ENCODE data around the gene RASD1.

Gene RASD1

DNA sequence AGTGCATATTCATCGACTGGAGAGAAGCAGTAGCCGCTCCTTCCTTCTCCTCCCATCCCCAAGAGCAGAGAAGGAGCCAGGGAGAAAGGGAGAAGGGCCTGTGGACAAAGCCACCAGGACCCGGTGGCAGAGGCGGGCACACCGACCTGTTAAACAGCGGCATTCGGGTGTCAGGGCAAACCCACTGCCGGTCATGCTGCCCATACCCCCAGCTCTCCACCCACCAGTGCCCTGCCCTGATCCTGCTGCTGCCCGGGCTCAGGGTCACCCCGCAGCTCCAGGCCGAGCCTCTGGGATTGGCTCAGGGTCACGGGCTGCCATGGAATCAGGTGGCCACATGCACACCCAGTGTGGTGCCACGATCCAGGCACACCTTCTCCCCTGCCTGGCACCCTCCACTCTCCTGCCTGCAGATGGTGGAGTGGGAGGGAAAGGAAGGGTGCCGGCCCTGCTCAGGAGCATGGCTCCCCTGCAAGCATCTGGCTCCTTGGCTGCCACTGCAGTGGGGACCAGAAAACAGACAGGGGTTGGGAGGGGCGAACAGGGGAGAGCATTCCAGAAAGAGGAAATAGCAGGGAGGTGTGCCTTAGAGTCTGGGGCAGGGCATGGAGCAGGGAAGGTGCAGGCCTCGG, 18.3 kb upstream of the RASD1 start:
- no peak for DNase-seq (ENCODE audit: low read depth)
- no peak overlapping the region for H3K4me3 ChIP-seq (ENCODE audit: control insufficient read depth, low read depth, low read length)
- TF ChIP-seq, protein P1, sequence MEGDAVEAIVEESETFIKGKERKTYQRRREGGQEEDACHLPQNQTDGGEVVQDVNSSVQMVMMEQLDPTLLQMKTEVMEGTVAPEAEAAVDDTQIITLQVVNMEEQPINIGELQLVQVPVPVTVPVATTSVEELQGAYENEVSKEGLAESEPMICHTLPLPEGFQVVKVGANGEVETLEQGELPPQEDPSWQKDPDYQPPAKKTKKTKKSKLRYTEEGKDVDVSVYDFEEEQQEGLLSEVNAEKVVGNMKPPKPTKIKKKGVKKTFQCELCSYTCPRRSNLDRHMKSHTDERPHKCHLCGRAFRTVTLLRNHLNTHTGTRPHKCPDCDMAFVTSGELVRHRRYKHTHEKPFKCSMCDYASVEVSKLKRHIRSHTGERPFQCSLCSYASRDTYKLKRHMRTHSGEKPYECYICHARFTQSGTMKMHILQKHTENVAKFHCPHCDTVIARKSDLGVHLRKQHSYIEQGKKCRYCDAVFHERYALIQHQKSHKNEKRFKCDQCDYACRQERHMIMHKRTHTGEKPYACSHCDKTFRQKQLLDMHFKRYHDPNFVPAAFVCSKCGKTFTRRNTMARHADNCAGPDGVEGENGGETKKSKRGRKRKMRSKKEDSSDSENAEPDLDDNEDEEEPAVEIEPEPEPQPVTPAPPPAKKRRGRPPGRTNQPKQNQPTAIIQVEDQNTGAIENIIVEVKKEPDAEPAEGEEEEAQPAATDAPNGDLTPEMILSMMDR (IDR thresholded peaks at IDR 0.05; ENCODE audit: control insufficient read depth, insufficient read depth, low read depth, low read length, missing control alignments), result no peak

DNA sequence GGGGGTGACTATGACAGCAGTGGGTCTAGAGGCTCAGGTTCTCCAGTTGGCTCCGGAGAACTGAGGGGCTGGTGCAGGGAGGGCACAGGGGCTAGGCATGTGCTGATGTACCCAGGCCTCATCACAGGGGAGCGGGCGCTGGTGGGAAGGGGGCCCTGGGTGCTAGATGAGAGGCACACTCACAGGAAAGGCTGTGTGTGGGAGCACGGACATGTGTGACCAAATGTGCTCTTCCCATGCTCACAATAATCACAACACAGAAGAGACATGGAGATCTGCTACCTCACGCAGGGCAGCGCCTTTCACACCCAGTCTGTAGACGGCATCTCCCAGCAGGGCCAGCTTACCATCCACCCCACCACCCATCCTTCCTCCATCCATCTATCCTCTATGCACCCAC, 17.4 kb upstream of the RASD1 start:
- no peak overlapping the region for H3K4me3 ChIP-seq (ENCODE audit: control insufficient read depth, low read depth, low read length)
- DNase-seq (ENCODE audit: low read depth), result no peak
- TF ChIP-seq, protein P1 (IDR thresholded peaks at IDR 0.05; ENCODE audit: control insufficient read depth, insufficient read depth, low read depth, low read length, missing control alignments), result no peak

DNA sequence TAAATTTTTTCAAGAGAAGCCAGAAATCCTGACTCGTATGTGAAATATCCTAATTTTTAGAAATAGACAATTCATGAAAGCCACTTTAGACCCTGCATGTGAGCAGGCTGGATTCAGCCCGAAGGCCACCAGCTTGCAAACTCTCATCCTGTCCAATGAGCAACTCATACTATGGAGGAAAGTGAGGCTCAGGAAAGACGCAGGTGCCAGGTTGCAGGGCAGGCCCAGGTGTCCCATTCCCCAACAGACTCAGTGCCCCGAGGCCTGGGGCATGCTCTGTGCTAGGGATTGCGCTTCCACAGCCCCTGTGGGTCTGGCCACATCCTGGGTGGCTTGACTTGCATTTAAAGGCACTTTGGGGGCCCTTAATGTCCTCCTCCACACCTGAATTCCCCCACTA, 16.7 kb upstream of the RASD1 start:
- no peak overlapping the region for H3K4me3 ChIP-seq (ENCODE audit: control insufficient read depth, low read depth, low read length)
- TF ChIP-seq, protein P1 (IDR thresholded peaks at IDR 0.05; ENCODE audit: control insufficient read depth, insufficient read depth, low read depth, low read length, missing control alignments), result no peak
- no peak for DNase-seq (ENCODE audit: low read depth)

DNA sequence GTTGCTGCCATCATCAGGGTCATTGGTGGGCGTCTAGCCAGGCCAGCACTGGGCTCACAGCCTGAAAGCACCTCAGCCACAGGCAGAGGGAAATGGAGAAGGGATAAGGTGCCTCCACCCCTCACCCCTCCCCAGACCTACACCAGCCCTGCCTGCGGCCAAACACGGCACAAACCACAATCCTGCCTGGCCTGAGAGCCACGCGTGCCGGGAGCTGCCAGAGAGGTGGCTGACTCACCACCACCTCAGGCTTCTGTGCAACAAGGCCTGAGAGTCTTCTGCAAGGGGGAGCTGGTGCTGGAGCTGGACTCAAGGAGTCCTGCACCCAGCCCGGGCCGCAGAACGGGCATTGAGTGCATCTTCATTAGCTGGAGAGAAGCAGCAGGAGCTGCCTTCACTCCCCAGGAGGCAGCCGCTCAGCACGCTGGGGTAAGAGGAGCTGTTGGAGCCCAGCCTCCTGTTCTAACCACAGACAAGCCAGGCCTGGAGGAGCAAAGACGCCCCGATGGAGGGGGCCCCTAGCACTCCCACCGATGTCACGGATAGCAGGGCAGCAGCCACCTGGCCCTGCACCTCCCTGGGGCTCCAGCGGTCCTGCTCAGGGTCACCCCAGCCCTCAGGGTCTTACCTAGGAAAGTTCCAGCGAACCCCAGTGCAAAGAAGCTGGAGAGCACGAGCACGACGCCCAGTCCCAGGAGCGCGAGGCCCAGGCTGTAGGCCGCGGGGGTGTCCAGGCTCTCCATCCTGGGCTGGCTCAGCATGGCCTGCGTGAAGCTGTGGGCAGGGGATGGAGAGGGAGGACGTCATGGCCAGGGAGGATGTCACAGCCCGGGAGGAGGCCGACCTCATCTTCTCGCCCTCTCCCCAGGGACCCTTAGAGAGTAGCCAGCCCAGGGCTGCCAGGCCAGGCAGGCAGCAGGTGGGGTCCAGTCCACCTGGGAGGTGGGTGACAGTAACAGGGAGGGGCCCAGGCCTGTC, 16.0 kb upstream of the RASD1 start:
- TF ChIP-seq, protein P1 (IDR thresholded peaks at IDR 0.05; ENCODE audit: control insufficient read depth, insufficient read depth, low read depth, low read length, missing control alignments), result peak; percentile 8
- H3K4me3 ChIP-seq (ENCODE audit: control insufficient read depth, low read depth, low read length), result no peak overlapping the region
- DNase-seq (ENCODE audit: low read depth), result peak; percentile 87

DNA sequence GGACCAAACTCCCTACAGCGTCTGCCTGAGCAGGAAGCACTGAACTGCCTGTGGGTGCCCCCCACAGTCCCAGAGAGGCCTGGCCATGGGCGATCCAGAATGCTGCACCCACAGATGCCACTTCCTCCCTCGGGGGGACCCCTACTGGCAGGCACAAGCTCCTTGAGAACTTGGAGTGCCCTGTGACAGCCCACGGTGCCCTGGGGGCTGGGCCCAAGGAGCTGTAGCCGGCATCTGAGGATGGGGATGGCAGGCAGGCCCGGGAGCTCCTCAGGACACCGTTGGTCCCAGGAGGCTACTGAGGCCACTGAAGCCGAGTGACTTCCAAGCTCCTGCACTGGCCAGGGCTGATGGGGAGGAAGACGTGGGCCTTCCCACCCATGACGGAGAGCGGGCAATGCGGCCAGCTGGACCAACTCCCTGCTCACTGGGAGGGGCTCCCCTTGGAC, 15.1 kb upstream of the RASD1 start:
- no peak for DNase-seq (ENCODE audit: low read depth)
- TF ChIP-seq, protein P1 (IDR thresholded peaks at IDR 0.05; ENCODE audit: control insufficient read depth, insufficient read depth, low read depth, low read length, missing control alignments), result no peak
- no peak overlapping the region for H3K4me3 ChIP-seq (ENCODE audit: control insufficient read depth, low read depth, low read length)

DNA sequence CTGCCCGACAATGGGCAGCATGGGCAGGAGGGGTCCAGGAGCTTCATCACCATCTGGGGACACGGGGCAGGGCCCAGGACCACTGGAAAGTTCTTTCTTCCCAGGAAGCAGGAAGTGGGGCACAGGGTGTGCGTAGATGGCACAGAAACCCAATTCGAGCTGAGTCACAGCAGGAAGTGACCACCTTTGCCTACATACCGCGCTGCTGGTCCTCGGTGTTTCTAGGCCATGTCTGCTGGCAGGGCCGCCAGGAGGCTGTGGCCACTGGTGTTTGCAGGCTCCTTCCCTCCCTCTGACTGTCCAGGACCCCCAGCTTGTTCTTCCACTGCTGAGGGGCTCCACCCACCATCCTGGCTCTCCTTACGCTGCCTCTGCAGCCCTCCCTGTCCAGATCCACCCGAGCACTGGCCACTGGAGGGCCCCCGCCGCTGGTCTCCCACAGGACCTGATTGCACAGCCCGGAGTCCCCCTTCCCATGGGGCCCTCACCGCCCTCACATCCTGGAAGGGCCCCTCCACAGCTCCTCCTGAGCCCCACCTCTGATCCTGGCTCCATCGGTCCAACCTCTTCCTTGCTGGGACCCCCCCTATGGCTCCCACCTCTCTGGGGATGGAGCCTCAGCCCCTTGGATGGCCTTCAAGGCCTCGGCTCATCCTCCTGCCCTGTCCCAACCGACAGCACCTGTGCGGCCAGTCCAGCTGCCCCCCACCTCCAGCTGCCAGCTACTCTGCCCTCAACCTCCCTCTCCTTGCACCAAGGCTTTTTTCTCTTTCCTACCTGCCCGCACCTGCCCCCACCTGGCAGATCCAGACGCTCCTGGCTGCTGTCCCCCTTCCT, 14.5 kb upstream of the RASD1 start:
- H3K4me3 ChIP-seq (ENCODE audit: control insufficient read depth, low read depth, low read length), result no peak overlapping the region
- no peak for DNase-seq (ENCODE audit: low read depth)
- TF ChIP-seq, protein P1 (IDR thresholded peaks at IDR 0.05; ENCODE audit: control insufficient read depth, insufficient read depth, low read depth, low read length, missing control alignments), result no peak
